OCI-LY1 (cell line): ENCODE results near the gene CACNA2D4.

Experiments
- H2AFZ ChIP-seq: fragments of 200-600 bp; sonication (generic), shearing (Covaris generic); 2 replicates; pipeline ENCODE4 v1.6.0; 2014; ENCODE audit warnings: antibody characterized with exemption, mild to moderate bottlenecking, low read length
- H3F3A ChIP-seq: fragments of 200-600 bp; sonication (generic), shearing (Covaris generic); 2 replicates; pipeline ENCODE4 v1.6.0; 2014; ENCODE audit warnings: mild to moderate bottlenecking, antibody characterized with exemption, low read length, moderate library complexity; ENCODE audit not compliant: insufficient read depth
- H3K27ac ChIP-seq: fragments of 200-600 bp; sonication (generic); 2 replicates; pipeline ENCODE4 v1.5.1; 2014; ENCODE audit warnings: low read length, mixed run types, mild to moderate bottlenecking, low read depth; ENCODE audit not compliant: poor library complexity, severe bottlenecking
- H3K27me3 ChIP-seq: fragments of 200-600 bp; sonication (generic); 2 replicates; pipeline ENCODE4 v1.6.0; 2014; ENCODE audit warnings: antibody characterized with exemption, mild to moderate bottlenecking, low read length, moderate library complexity; ENCODE audit not compliant: insufficient read depth
- H3K36me3 ChIP-seq: fragments of 200-600 bp; sonication (generic); 2 replicates; pipeline ENCODE4 v1.6.1; 2014; ENCODE audit warnings: mild to moderate bottlenecking, antibody characterized with exemption, low read length, moderate library complexity, mixed read lengths; ENCODE audit not compliant: insufficient read depth
- H3K4me1 ChIP-seq: fragments of 200-600 bp; sonication (generic); 2 replicates; pipeline ENCODE4 v1.5.1; 2014; ENCODE audit warnings: mild to moderate bottlenecking, low read length, moderate library complexity; ENCODE audit not compliant: insufficient read depth, severe bottlenecking
- H3K4me2 ChIP-seq: fragments of 200-600 bp; sonication (generic), shearing (Covaris generic); 2 replicates; pipeline ENCODE4 v1.6.1; 2014; ENCODE audit warnings: low read length
- H3K4me3 ChIP-seq: fragments of 200-600 bp; sonication (generic); 2 replicates; pipeline ENCODE4 v1.5.1; 2014; ENCODE audit warnings: low read length, low read depth, mild to moderate bottlenecking, mixed read lengths; ENCODE audit not compliant: poor library complexity, severe bottlenecking
- H3K79me2 ChIP-seq: fragments of 200-600 bp; shearing (Covaris generic); 2 replicates; pipeline ENCODE4 v1.6.1; 2016; ENCODE audit warnings: mixed run types, low read length, mixed read lengths; ENCODE audit not compliant: insufficient read depth
- H3K9ac ChIP-seq: fragments of 200-600 bp; sonication (generic), shearing (Covaris generic); 2 replicates; pipeline ENCODE4 v1.6.1; 2014; ENCODE audit warnings: mild to moderate bottlenecking, low read length, mixed read lengths
- H3K9me2 ChIP-seq: fragments of 200-600 bp; sonication (generic), shearing (Covaris generic); 2 replicates; pipeline ENCODE4 v1.6.1; 2014; ENCODE audit warnings: low read depth, mild to moderate bottlenecking, low read length, mixed read lengths
- H3K9me3 ChIP-seq: fragments of 200-600 bp; shearing (Covaris generic); 2 replicates; pipeline ENCODE4 v1.6.1; 2014; ENCODE audit warnings: low read length, mixed read lengths
- H4K20me1 ChIP-seq: fragments of 200-600 bp; sonication (generic), shearing (Covaris generic); 2 replicates; pipeline ENCODE4 v1.6.0; 2016; ENCODE audit warnings: mild to moderate bottlenecking, low read length; ENCODE audit not compliant: insufficient read depth
- EZH2 ChIP-seq: fragments of 200-600 bp; sonication (generic), shearing (Covaris generic); IDR thresholded peaks from 2 replicates; pipeline ENCODE4 v1.8.0; 2017; ENCODE audit warnings: borderline replicate concordance, mixed run types, mild to moderate bottlenecking, antibody characterized with exemption, low read length, moderate library complexity, mixed read lengths
- TF ChIP-seq, protein P1 (sequence below): fragments of 200-600 bp; sonication (generic), shearing (Covaris generic); IDR thresholded peaks from 2 replicates; pipeline ENCODE4 v1.5.1; 2017; ENCODE audit warnings: mild to moderate bottlenecking, antibody characterized with exemption, low read length, moderate library complexity, mixed read lengths

CACNA2D4 gene

GRCh38 chr12:1845886-1846285 lies 72.6 kb downstream of the CACNA2D4 start:
- Histone ChIP-seq H3K9ac (no peak overlapping the region), H4K20me1 (no peaks in the 10 kb centered on the region), H3K27me3 (peaks cover 19% of the 10 kb centered on the region; the same call in 1 of the 2 replicates), H3K79me2 (no peaks in the 10 kb centered on the region), H2AFZ (no peak overlapping the region), H3K36me3 (no peaks in the 10 kb centered on the region), H3F3A (no peaks in the 10 kb centered on the region), H3K9me3 (no peaks in the 10 kb centered on the region), H3K27ac (no peak overlapping the region), H3K9me2 (no peaks in the 10 kb centered on the region), H3K4me2 (no peak overlapping the region), H3K4me3 (no peak overlapping the region), H3K4me1 (no peaks in the 10 kb centered on the region)
- TF ChIP-seq, protein P1, sequence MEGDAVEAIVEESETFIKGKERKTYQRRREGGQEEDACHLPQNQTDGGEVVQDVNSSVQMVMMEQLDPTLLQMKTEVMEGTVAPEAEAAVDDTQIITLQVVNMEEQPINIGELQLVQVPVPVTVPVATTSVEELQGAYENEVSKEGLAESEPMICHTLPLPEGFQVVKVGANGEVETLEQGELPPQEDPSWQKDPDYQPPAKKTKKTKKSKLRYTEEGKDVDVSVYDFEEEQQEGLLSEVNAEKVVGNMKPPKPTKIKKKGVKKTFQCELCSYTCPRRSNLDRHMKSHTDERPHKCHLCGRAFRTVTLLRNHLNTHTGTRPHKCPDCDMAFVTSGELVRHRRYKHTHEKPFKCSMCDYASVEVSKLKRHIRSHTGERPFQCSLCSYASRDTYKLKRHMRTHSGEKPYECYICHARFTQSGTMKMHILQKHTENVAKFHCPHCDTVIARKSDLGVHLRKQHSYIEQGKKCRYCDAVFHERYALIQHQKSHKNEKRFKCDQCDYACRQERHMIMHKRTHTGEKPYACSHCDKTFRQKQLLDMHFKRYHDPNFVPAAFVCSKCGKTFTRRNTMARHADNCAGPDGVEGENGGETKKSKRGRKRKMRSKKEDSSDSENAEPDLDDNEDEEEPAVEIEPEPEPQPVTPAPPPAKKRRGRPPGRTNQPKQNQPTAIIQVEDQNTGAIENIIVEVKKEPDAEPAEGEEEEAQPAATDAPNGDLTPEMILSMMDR: no peak
- no peak for TF ChIP-seq EZH2

DNA sequence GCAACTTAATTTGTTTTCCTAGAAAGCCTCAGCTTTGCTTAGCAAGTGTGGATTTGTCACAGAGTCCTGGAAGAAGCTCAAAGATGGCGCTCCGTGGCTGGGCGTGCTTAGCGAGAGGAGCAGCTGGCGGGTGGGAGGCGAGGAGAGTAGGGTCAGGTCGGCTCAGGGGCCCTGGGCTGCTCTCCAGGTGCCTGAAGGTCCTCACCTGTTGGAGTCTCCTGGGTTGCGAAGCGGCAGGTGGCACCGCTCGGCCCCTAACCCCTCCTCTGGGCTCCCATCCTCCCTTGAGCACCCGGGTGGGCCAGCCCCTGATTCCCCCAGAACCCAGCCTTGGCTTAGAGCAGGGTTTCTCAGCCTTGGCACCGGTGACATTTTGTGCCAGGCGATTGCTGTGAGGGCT lies 73.0 kb downstream of the CACNA2D4 start:
- Histone ChIP-seq H3K9ac (no peak overlapping the region), H3K9me3 (no peaks in the 10 kb centered on the region), H3K27me3 (peaks cover 19% of the 10 kb centered on the region; the same call in 1 of the 2 replicates), H3F3A (no peaks in the 10 kb centered on the region), H3K4me1 (no peaks in the 10 kb centered on the region), H3K4me3 (no peak overlapping the region), H3K36me3 (no peaks in the 10 kb centered on the region), H3K4me2 (no peak overlapping the region), H3K79me2 (no peaks in the 10 kb centered on the region), H4K20me1 (no peaks in the 10 kb centered on the region), H2AFZ (no peak overlapping the region), H3K9me2 (no peaks in the 10 kb centered on the region), H3K27ac (no peak overlapping the region)
- TF ChIP-seq, protein P1: no peak
- no peak for TF ChIP-seq EZH2

DNA sequence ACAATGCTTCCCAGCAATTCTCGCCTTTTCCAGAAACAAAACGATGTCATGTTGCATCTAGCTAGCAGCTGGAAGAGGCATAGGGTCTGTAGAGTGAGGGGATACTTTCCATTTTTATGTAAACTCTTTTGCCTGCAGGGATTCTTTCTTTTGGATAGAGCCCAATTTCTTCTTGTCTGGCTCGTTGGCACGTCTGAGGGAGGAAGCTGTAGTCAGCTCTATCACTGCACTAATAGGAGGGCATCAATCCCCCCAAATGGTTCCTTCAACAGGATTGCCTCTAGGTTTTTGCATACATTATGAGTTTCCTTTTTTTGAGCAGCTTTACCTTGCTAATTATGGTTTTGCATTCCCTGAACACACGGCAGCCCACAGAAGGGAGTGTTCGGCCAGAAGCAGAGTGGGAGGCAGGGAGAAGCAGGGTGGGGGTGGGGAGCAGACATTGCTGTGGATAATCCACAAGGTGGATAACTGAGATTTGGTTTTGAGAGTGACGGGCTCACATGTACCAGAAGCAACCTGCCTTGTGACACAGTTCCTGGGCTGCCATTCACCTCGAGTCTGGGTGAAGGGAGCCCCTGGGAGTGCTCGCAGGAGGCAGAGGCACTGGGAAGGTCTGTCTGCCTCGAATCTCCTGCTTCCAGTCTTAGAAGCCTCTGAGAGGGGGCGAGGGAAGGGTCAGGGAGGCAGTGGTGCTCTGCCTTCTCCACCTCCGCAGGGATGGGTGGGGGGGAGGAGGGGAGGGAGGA lies 73.6 kb downstream of the CACNA2D4 start:
- no peaks in the 10 kb centered on the region for H3F3A ChIP-seq
- no peaks in the 10 kb centered on the region for H3K36me3 ChIP-seq
- TF ChIP-seq, protein P1: no peak
- no peak for TF ChIP-seq EZH2
- H3K27ac ChIP-seq: no peak overlapping the region
- no peak overlapping the region for H2AFZ ChIP-seq
- H3K4me1 ChIP-seq: no peaks in the 10 kb centered on the region
- H3K4me2 ChIP-seq: no peak overlapping the region
- peaks cover 19% of the 10 kb centered on the region; the same call in 1 of the 2 replicates for H3K27me3 ChIP-seq
- H4K20me1 ChIP-seq: no peaks in the 10 kb centered on the region
- H3K9me2 ChIP-seq: no peaks in the 10 kb centered on the region
- no peak overlapping the region for H3K4me3 ChIP-seq
- no peak overlapping the region for H3K9ac ChIP-seq
- no peaks in the 10 kb centered on the region for H3K9me3 ChIP-seq
- no peaks in the 10 kb centered on the region for H3K79me2 ChIP-seq
